ENCODE data around the gene ATXN10. TPM values are rescaled to one million over a fixed set of nuclear protein-coding genes. Genes with fewer than 3 reads are reported as not detected.

The ATXN10 gene
- total and polyA plus RNA-seq, 2 of the 8 experiments (the other 6 are each of a cell fraction or from before 2014, with no cell fraction given), result 134 to 210 TPM

DNA sequence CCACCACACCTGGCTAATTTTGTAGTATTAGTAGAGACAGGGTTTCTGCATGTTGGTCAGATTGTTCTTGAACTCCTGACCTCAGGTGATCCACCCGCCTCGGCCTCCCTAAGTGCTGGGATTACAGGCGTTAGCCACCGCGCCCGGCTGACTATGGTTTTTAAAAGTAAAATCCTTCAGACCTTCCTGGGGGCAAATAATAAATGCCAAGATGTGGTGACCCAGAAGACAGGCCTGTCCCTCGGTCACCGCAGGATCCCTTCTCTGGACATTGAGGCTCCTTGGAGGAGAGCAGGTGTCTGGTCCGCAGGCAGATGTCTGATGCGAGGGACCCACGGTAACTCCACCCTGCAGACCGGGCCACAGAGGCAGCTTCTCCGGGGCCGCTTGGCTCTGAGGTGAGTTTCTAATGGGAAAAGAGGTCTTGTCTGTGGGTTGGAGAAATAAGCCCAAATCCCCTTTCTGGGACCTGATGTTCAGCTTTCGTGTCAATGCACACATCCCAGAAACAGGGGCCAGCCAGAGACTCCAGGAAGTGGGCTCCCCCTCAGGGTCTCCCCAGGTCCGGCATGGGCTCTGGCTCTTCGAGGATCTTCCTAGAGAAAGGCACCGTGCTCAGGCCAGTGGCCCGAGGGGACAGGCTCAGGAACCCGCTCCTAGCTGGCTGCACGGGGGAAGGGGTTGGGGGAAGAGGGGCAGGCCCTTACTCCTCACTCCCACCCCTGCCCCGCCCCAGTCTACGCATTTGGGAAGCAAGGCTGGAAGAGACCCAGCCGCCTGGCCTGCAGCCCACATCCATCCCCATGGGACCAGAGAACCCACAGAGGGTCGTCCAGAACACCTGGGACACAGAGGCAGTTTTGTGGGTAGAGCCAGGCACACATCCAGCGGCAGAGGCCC lies 204.8 kb downstream of the ATXN10 start:
- Histone ChIP-seq H4K8ac (ENCODE audit: extremely low read depth, insufficient read depth, low read length) (no peak overlapping the region), H2BK12ac (ENCODE audit: low read depth, low read length) (no peak overlapping the region), H3K9me3 (ENCODE audit: insufficient read depth in 2 of 2, low read depth in 1 of 2, low read length in 1 of 2) (no peaks in the 10 kb centered on the region), H4K20me1 (replicated peaks in 1 of 2; ENCODE audit: control insufficient read depth in 1 of 2, insufficient read depth in 2 of 2, low read length in 2 of 2) (peaks cover 0 to 6% of the 10 kb centered on the region in 2 experiments), H2BK120ac (replicated peaks; ENCODE audit: low read depth, low read length) (no peak overlapping the region), H3K18ac (ENCODE audit: extremely low read depth, low read length) (no peak overlapping the region), H3K36me3 (ENCODE audit: control insufficient read depth in 2 of 4, insufficient read depth in 4 of 4, low read length in 3 of 4) (no peaks in the 10 kb centered on the region), H2BK5ac (ENCODE audit: low read depth, low read length) (no peak overlapping the region), H3K56ac (replicated peaks; ENCODE audit: insufficient read length, low read depth, low read length) (no peak overlapping the region), H3K4ac (replicated peaks; ENCODE audit: insufficient read length, low read depth, low read length) (no peak overlapping the region), H3K79me1 (ENCODE audit: low read depth, low read length) (no peaks in the 10 kb centered on the region), H3K27me3 (replicated peaks in 1 of 4; ENCODE audit: control insufficient read depth in 3 of 4, extremely low read depth in 1 of 4, insufficient read depth in 3 of 4, low read length in 3 of 4) (peaks cover 0 to 39% (median 24%) of the 10 kb centered on the region in 4 experiments; a peak in 6 of 7 replicates), H2AFZ (ENCODE audit: low read length) (no peak overlapping the region), H3K9ac (replicated peaks in 1 of 4; ENCODE audit: extremely low read depth in 1 of 4, low read depth in 3 of 4, low read length in 3 of 4) (no peak overlapping the region), H3K27ac (ENCODE audit: low read depth, low read length) (no peak overlapping the region), H3K14ac (ENCODE audit: insufficient read length) (no peak overlapping the region), H3K23me2 (ENCODE audit: low read depth, low read length) (no peaks in the 10 kb centered on the region; the same call in 1 of the 2 replicates), H3K23ac (ENCODE audit: insufficient read length) (no peak overlapping the region), H2BK15ac (ENCODE audit: low read length) (no peak overlapping the region), H3K4me1 (replicated peaks in 1 of 4; ENCODE audit: control insufficient read depth in 3 of 4, insufficient read depth in 4 of 4, low read length in 3 of 4) (peaks cover 0 to 27% (median 21%) of the 10 kb centered on the region in 4 experiments; a peak in 6 of 7 replicates), H4K5ac (ENCODE audit: insufficient read length, low read depth, low read length) (no peak overlapping the region), H4K91ac (replicated peaks; ENCODE audit: insufficient read length, low read length) (no peak overlapping the region), H3K4me2 (ENCODE audit: insufficient read depth in 1 of 2, low read depth in 2 of 2, low read length in 2 of 2) (no peak overlapping the region), H3K4me3 (ENCODE audit: extremely low read depth in 1 of 4, insufficient read depth in 2 of 4, low read depth in 3 of 4, low read length in 4 of 4) (no peak overlapping the region), H2AK5ac (ENCODE audit: low read depth, low read length) (no peak overlapping the region), H3K79me2 (ENCODE audit: control insufficient read depth in 1 of 2, insufficient read depth in 2 of 2, low read length in 2 of 2) (no peaks in the 10 kb centered on the region), H2BK20ac (ENCODE audit: low read length) (no peak overlapping the region)
- FAIRE-seq (no peak), DNase-seq (ENCODE audit: low read depth in 1 of 2, low spot score in 2 of 2) (peak in 1 of 2 experiments; percentile 39)
- CTCF ChIA-PET (ENCODE audit: partially characterized antibody), result interaction anchor here (0.6 to 6.3 kb wide), 8 partner anchors 11 to 129 kb away, joined by 3 to 78 read pairs (median 5); no protein-coding TSS in a partner anchor
- 91% methylated on average over 16 of the region's 26 CpGs; no CpG with 5 or more reads in 1 of the 2 experiments for WGBS, 2 experiments (ENCODE audit: extremely low coverage in 1 of 2, insufficient coverage in 1 of 2, insufficient read length in 1 of 2, insufficient replicate concordance in 2 of 2, low coverage in 1 of 2, low lambda C conversion rate in 2 of 2, missing lambda C conversion rate in 1 of 2)
- POLR2A ChIA-PET (ENCODE audit: partially characterized antibody), result no interaction called here
- TF ChIP-seq, protein P1, sequence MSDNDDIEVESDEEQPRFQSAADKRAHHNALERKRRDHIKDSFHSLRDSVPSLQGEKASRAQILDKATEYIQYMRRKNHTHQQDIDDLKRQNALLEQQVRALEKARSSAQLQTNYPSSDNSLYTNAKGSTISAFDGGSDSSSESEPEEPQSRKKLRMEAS (IDR thresholded peaks at IDR 0.05), result no peak
- no peak for TF ChIP-seq FOSL1 (IDR thresholded peaks at IDR 0.05; ENCODE audit: insufficient read depth, low read depth, low read length)
- TF ChIP-seq RNF2 (IDR thresholded peaks at IDR 0.05; ENCODE audit: borderline replicate concordance, low read depth, low read length, missing control alignments, poor library complexity, severe bottlenecking), result no peak
- TF ChIP-seq CBX8 (IDR thresholded peaks at IDR 0.05; ENCODE audit: borderline replicate concordance, low read depth, low read length), result no peak
- TF ChIP-seq HDAC6 (IDR thresholded peaks at IDR 0.05; ENCODE audit: low read depth, low read length), result no peak
- no peak for TF ChIP-seq BRCA1 (IDR thresholded peaks at IDR 0.05; ENCODE audit: low read depth, low read length)
- TF ChIP-seq TAF7 (optimal IDR thresholded peaks at IDR 0.05; ENCODE audit: borderline replicate concordance, low read depth, low read length), result no peak
- TF ChIP-seq SUZ12 (IDR thresholded peaks at IDR 0.05; ENCODE audit: low read length), result no peak
- TF ChIP-seq SIRT6 (IDR thresholded peaks at IDR 0.05; ENCODE audit: low read length), result no peak

All from H1 (cell line).